HG03439 (cell line): ENCODE results near the gene CPHXL2.

ENCODE experiments used
- ATAC-seq: cut with Tn5 transposase; IDR thresholded peaks from one replicate; pipeline ENCODE4 v1.9.1; 2021; ENCODE audit warnings: mild to moderate bottlenecking, moderate library complexity; ENCODE audit not compliant: unreplicated experiment

The CPHXL2 gene

DNA sequence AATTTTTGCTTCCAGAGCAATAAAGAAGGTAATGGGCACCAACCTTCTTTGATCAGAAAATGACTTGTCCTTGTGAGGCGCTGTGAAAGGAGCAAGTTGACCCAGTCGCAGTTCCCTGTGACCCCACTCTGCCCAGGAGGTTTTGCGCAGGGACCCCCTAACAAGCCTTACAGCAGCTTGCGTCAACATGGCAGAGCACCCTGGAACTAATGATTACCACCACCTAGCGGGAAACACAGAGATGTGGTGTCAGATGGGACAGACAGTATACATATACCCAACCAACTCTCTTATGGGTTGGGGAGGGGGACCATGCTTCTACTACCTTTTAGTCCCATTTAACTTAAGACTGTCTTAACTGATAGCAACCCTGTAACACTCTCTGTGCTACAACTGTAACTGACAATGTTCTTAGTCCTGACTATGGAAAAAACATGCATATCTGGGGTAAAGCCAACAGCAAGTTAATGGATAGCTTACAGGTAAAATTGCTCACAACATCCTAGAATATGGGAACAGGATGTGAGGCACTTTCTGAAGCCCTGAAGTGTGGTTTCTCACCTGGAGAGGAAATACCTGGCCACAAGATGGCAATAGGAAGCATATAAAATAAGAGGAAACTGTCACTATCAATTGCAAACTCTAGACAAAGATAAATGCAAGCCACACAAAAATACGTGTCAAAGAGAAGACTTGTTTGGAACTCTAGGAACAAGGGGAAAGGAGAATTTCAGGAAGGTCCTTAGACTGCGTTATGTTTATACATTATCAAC, 32.4 kb downstream of the CPHXL2 start:
- ATAC-seq, result no peak

- no peak for ATAC-seq
These were observed 36.2 kb downstream of the CPHXL2 start for GRCh38 chr16:75640598-75640997.

DNA sequence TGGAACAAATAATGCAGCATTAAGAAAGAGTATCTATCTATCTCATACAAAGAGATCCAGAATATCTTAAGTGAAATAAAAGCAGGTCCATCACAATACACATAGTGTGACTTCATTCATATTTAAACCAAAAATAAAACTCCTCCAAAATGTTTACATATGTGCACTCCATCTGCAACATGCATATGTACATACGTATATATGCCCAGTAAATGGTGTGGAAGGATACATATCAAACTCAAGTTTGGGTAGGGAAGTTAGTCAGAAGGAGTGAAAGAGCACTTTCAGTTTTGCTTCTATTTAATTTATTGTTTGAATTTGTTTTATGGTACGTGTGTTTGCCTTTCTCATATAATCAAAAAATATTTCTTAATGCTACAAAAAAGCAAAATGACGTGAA, 41.8 kb downstream of the CPHXL2 start:
- no peak for ATAC-seq

GRCh38 chr16:75632857-75633256, 44.0 kb downstream of the CPHXL2 start:
- no peak for ATAC-seq

- ATAC-seq, result no peak
These were observed 46.8 kb downstream of the CPHXL2 start for GRCh38 chr16:75630052-75630451.

- ATAC-seq, result no peak
These were observed 47.7 kb downstream of the CPHXL2 start for GRCh38 chr16:75629132-75629531.

- no peak for ATAC-seq
These were observed 48.5 kb downstream of the CPHXL2 start for GRCh38 chr16:75628351-75628750.

DNA sequence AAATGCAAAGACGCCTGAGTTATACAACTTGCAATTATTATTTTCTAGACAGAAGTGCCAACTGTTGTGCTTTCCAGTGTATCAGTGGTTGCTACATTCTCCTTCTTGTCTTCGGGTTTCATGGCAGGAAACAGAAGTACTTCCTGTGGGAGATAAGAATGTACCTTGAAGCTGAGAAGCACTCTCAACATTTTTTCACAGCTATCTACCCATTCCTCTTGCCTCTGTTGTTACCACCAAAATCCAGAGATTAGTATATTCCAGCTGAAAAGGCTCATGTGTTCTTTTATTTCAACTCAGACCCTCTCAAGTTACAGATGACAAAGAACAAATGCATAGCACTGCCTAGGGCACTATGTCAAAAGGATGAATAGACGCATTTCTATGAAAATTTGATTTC, 49.0 kb downstream of the CPHXL2 start:
- no peak for ATAC-seq

DNA sequence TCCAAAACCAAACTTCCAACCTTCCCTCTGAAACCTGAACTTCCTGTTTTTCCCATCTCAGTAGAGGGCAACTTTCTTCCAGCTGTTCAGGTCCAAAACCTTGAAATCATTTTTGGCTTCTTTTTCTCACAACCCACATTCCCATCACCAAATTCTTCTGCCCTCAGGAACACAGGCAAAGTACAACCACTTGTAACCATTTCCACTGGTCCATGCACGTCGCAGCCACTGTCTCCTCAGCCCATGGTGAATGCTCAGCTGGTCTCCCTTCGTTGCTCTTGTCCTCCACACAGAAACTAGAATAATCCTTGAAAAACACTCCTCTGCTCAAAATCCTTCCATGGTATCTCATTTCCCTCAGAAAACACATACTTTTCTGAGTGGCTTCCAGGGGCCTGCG, 50.0 kb downstream of the CPHXL2 start:
- ATAC-seq, result no peak

- no peak for ATAC-seq
These were observed 51.9 kb downstream of the CPHXL2 start for GRCh38 chr16:75624921-75625334.

DNA sequence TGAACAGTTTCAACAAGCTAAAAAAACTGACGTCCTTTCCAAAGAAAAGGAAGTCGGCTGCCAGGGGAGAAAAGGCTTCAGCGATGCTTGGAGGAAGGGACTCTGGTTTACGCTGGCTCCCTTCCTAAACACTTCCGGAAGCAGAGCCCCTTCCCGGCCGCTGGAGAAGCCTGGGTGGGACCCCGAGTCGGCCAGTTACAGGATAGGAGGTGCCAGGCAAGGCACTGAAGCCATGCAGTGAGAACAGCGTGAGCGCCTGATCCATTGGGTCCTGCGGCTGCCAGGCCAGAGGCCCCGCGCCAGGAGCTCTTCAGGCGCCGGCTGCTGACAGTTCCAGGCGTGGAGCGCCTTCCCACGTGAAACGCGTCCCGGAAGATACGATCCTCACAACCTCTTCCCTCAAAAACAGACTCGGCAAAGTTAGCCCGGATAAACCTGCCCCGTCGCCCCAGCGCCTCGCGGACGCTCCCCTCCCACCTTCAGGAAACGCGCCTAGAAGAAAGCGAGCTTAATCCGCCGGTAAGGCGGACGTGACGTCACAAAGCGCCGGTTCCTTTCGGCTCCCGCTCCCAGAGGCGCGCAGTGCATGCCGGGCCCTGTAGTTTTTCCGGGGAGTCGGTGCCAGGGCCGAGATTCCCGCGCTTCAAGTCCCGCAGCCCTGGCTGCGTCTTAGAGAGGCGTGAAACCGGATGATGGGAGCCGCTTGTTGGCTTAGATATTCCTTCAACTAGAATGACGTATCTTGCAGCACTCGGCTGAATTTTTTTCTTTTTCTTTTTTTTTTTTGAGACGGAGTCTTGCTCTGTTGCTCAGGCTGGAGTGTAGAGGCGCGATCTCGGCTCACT, 53.8 kb downstream of the CPHXL2 start, which contains the start of gene ADAT1:
Gene ADAT1 (minus strand): TSS at position 521 of the 845 bp plus-strand sequence. CDS start 2,482 bp downstream, outside the sequence.
- ATAC-seq, result peak; percentile 96

DNA sequence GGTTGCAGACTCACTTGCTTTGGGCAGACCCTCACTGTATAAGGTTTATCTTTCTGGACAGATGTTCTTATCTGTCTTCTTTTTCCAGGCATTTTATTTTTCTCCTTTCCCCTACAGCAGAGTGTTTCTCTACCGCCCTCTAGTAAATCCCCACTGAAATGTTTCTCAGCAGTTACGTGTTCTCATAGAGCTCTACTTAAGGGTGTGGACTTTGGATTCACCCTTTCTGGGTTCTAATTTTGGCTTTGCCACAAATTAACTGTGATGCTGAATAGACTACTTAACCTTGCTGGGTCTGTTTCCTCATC, 55.7 kb downstream of the CPHXL2 start:
- no peak for ATAC-seq

DNA sequence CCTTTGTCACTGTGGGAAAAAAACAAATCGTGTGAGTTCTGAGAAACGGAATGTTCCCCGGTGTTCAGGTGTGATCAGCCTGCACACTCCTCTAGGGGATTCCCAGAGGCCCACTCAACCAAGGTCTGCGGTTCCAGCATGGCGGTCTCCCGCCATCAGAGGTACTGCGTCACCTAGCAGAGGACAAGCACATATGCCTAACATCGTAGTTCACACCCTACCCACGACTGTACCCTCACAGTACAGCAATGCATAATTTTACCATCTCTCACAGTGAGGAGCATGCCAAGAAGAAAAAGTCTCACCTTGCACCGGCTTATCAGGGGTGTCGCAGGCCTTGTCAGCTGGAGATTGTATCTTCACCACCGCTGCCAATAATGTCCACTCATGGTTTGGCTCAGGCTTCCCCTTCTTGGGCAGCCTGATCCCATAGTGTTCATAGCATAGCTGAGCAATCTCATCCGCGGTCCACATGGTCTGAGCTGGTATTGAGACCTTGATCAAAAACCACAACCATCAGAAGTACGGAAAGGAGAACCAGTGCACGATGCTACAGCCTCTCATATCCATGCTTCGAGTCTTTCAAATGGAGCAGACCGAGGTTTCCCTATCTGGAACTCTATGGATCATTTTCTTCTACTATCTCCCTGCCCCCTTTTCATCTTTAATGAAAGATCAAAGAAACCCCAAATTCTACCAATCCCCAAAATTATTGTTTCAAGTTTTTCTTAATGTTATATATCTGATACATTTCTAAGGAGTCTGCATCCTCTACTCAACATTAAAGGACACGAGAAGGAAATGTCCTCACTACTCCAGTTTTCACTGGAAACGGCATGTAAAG, 56.3 kb downstream of the CPHXL2 start:
- ATAC-seq, result no peak

GRCh38 chr16:75618780-75619179, 58.0 kb downstream of the CPHXL2 start:
- no peak for ATAC-seq

DNA sequence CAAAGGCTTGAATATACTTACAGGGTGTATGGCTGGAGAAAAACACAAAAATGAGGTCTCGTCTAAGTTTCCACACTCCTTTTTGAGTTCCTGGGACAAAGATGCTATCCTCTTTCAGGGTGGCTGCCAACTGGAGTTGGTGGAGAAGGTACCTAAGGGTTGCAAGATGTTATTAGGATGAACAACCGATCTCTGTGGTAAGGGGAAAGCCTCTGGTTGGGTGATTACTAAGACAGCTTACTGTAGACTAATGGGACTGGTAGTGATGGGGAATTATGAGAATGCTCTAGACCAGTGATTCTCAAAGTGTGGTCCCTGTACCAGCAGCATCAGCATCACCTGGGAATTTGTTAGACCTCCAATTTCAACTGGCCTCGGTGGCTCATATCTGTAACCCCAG, 59.7 kb downstream of the CPHXL2 start:
- ATAC-seq, result no peak

DNA sequence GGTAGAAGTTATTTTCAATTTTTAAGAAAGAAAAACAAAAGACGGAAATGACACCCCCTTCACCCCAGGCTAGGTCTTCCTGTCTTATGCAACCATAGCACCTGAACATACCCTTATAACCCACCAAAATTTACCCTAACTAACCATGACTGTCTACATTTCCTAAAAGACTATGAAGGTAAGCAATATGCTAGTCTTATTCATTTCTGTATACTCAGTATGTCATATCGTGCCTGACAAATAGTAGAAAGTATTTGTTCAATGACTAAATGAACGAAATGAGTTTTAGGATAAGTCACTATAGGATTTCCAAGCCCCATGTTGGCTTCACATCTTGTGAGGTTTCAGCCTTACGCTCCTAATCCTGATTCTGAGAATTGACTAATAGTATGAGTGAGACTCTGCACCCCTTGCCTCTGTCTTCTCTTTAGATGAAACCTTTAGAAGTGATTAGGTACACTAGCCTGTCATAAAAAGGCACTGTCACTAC, 60.2 kb downstream of the CPHXL2 start:
- peak; percentile 46 for ATAC-seq

- ATAC-seq, result no peak
These were observed 61.2 kb downstream of the CPHXL2 start for GRCh38 chr16:75615619-75616018.

DNA sequence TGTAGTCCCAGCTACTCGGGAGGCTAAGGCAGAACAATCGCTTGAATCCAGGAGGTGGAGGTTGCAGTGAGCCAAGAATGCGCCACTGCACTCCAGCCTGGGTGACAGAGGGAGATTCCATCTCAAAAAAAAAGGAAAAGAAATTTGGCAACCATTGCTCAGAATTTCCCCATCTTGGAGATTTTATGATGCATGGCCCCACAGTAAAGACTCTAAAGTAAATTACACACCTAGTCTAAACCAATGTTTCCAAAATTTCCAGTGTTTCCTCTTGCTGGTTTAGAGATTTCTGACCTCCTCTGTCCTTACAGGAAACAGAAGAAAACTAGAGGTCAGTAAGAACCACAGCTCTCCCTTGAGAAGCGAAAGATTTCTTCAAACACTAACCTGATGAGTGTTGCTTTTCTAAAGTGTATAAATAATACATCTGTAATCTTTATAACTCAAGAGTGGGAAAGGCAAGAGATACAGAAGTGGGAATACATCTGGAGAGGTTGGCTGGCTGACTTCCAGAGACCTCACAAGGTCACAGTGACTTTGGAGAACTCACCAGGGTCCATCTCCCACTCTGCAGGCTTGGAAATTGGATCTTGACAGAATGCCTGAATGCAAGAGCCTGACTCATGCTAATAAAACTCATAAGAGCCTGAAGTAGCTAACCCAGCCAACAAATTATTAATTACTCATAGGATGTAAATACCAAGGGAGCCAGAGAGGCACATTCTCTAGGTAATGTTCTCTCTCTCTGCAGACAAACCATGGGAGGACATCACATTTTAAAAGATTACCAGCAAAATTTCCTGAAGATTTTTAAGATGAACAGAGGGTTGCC, 62.5 kb downstream of the CPHXL2 start:
- no peak for ATAC-seq
